SU-DHL-6 (cell line): ENCODE measurements around the gene HSP90AB1.

Source experiments
- H2AFZ ChIP-seq: fragments of 200-600 bp; sonication (generic); 2 replicates; pipeline ENCODE4 v1.6.1; 2014; ENCODE audit warnings: low read depth, mild to moderate bottlenecking, moderate library complexity, mixed read lengths, antibody characterized with exemption, low read length; ENCODE audit not compliant: severe bottlenecking
- H3F3A ChIP-seq: fragments of 200-600 bp; shearing (Covaris generic); 2 replicates; pipeline ENCODE4 v1.6.0; 2016; ENCODE audit warnings: antibody characterized with exemption, mild to moderate bottlenecking; ENCODE audit not compliant: insufficient read depth
- H3K27ac ChIP-seq: fragments of 200-600 bp; sonication (generic); 2 replicates; pipeline ENCODE4 v1.5.1; 2016; ENCODE audit warnings: low read depth, mild to moderate bottlenecking, low read length, moderate library complexity, mixed read lengths
- H3K27me3 ChIP-seq: fragments of 200-600 bp; sonication (generic), shearing (Covaris generic); 2 replicates; pipeline ENCODE4 v1.6.0; 2014; ENCODE audit warnings: mild to moderate bottlenecking, low read length
- H3K36me3 ChIP-seq: fragments of 200-600 bp; sonication (generic); 2 replicates; pipeline ENCODE4 v1.6.1; 2014; ENCODE audit warnings: mild to moderate bottlenecking, low read length, mixed read lengths
- H3K4me2 ChIP-seq: fragments of 300-600, 200-600 bp; shearing (Covaris generic), sonication (generic); 2 replicates; pipeline ENCODE4 v1.6.0; 2014; ENCODE audit warnings: low read length, low read depth, mild to moderate bottlenecking; ENCODE audit not compliant: poor library complexity, severe bottlenecking
- H3K4me3 ChIP-seq: fragments of 200-600 bp; sonication (generic); 2 replicates; pipeline ENCODE4 v1.5.1; 2014; ENCODE audit warnings: antibody characterized with exemption, low read length, mild to moderate bottlenecking, mixed read lengths; ENCODE audit not compliant: insufficient read depth, poor library complexity, severe bottlenecking
- H3K79me2 ChIP-seq: fragments of 200-600 bp; sonication (generic); 2 replicates; pipeline ENCODE4 v1.6.1; 2014; ENCODE audit warnings: mild to moderate bottlenecking, low read length, moderate library complexity; ENCODE audit not compliant: insufficient read depth
- H3K9ac ChIP-seq: fragments of 200-600 bp; sonication (generic); 2 replicates; pipeline ENCODE4 v1.7.0; 2014; ENCODE audit warnings: mild to moderate bottlenecking, low read length
- H3K9me2 ChIP-seq: fragments of 200-600 bp; sonication (generic); replicated peaks from 2 replicates; pipeline ENCODE4 v1.6.1; 2014; ENCODE audit warnings: low read length; ENCODE audit not compliant: insufficient read depth
- H3K9me3 ChIP-seq: fragments of 200-600 bp; sonication (generic); 2 replicates; pipeline ENCODE4 v1.6.1; 2014; ENCODE audit warnings: low read length, mixed read lengths; ENCODE audit not compliant: insufficient read depth
- H4K20me1 ChIP-seq: fragments of 200-600 bp; sonication (generic); 2 replicates; pipeline ENCODE4 v1.6.1; 2014; ENCODE audit warnings: low read depth, mild to moderate bottlenecking, antibody characterized with exemption, low read length, moderate library complexity, mixed read lengths
- EZH2phosphoT487 ChIP-seq: fragments of 200-600 bp; sonication (generic), shearing (Covaris generic); conservative IDR thresholded peaks from 2 replicates; pipeline ENCODE4 v1.6.1; 2018; ENCODE audit warnings: mild to moderate bottlenecking, antibody characterized with exemption, low read length, moderate library complexity, mixed read lengths
- TF ChIP-seq, protein P1 (sequence below): fragments of 200-600 bp; sonication (generic); IDR thresholded peaks from one replicate; pipeline ENCODE4 v1.5.1; 2017; ENCODE audit warnings: antibody characterized with exemption, mild to moderate bottlenecking, low read length, moderate library complexity; ENCODE audit not compliant: insufficient read depth, poor library complexity, severe bottlenecking

HSP90AB1 gene

DNA sequence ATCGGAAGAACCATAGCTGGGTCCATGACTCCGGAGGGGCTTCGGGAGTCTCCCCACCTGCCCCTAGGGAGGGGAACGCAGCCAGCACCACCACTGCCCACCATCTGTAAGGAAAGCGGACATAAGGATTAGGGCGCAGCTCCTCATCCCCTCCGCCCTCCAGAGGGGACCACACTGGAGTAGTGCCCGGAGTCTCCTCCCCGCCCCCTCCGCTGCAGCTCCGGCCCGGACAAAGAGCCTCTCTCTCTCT is 9.8 kb downstream of the HSP90AB1 start:
- Histone ChIP-seq H3K27ac (peak overlapping the region; percentile 71), H3K36me3 (peaks cover 12% of the 10 kb centered on the region; the same call in 1 of the 2 replicates), H4K20me1 (peaks cover 7% of the 10 kb centered on the region; the same call in 1 of the 2 replicates), H2AFZ (peak overlapping the region; percentile 70), H3K4me2 (peak overlapping the region; percentile 83), H3K27me3 (no peaks in the 10 kb centered on the region), H3K9me3 (no peaks in the 10 kb centered on the region), H3K9ac (peak overlapping the region; percentile 85), H3K9me2 (no peaks in the 10 kb centered on the region), H3K79me2 (peaks cover 8% of the 10 kb centered on the region; the same call in 1 of the 2 replicates), H3K4me3 (peak overlapping the region; percentile 81), H3F3A (peaks cover 76% of the 10 kb centered on the region)
- TF ChIP-seq EZH2phosphoT487 = no peak
- TF ChIP-seq, protein P1, sequence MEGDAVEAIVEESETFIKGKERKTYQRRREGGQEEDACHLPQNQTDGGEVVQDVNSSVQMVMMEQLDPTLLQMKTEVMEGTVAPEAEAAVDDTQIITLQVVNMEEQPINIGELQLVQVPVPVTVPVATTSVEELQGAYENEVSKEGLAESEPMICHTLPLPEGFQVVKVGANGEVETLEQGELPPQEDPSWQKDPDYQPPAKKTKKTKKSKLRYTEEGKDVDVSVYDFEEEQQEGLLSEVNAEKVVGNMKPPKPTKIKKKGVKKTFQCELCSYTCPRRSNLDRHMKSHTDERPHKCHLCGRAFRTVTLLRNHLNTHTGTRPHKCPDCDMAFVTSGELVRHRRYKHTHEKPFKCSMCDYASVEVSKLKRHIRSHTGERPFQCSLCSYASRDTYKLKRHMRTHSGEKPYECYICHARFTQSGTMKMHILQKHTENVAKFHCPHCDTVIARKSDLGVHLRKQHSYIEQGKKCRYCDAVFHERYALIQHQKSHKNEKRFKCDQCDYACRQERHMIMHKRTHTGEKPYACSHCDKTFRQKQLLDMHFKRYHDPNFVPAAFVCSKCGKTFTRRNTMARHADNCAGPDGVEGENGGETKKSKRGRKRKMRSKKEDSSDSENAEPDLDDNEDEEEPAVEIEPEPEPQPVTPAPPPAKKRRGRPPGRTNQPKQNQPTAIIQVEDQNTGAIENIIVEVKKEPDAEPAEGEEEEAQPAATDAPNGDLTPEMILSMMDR = no peak

- Histone ChIP-seq H3K9me2 (no peaks in the 10 kb centered on the region), H3K9me3 (no peaks in the 10 kb centered on the region), H4K20me1 (0 out of 2 replicates have a peak, but pooled peaks cover 3% of the 10 kb centered on the region), H3K4me3 (peak within 1 kb of the TSS; percentile 81), H3K27ac (peak within 1 kb of the TSS; percentile 71), H3F3A (peaks cover 71% of the 10 kb centered on the region), H2AFZ (peak within 1 kb of the TSS; percentile 70), H3K4me2 (peak within 1 kb of the TSS; percentile 83), H3K27me3 (no peaks in the 10 kb centered on the region), H3K79me2 (peaks cover 12% of the 10 kb centered on the region), H3K9ac (peak within 1 kb of the TSS; percentile 85), H3K36me3 (peaks cover 9% of the 10 kb centered on the region; the same call in 1 of the 2 replicates)
- no peak for TF ChIP-seq EZH2phosphoT487
- TF ChIP-seq, protein P1 = peak; percentile 91
Measured at GRCh38 chr6:44257025-44257752, 10.3 kb downstream of the HSP90AB1 start, which contains the start of gene SLC35B2. TSS of gene SLC35B2 (minus strand) at chr6:44257528. CDS start at chr6:44257410, 118 bp downstream.

DNA sequence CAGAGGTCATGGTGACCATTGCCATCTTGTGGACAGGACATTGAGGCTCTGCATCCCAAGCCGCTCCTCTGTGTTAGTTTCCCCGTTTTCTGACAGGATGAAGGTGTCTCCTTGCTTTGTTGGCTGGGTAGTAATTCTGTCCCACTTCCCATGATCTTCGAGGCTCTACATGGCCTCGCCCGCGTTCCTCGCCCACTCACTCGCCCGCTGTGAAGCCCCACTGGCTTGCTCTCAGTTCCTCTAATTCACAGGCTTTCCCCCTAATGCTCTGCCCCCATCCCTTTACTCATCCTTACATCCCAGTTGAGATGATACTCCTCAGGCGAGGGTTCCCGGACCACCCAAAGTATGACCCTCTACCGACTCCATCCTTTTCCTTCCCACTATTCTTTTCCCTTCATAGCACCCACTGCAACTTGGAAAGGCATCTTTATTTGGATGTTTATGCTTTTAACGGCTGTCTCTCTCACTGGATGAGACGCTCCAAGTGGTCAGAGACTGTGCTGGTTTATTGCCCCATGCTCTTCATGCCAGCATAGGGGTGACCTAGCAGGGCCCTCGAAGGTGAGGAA is 10.9 kb downstream of the HSP90AB1 start:
- Histone ChIP-seq H3K9ac (peak overlapping the region; percentile 85), H3K4me2 (peak overlapping the region; percentile 83), H3K79me2 (peaks cover 19% of the 10 kb centered on the region), H3K27me3 (no peaks in the 10 kb centered on the region), H3K4me3 (peak overlapping the region; percentile 81), H3K27ac (peak overlapping the region; percentile 71), H3F3A (peaks cover 66% of the 10 kb centered on the region), H3K9me2 (no peaks in the 10 kb centered on the region), H3K36me3 (peaks cover 9% of the 10 kb centered on the region; the same call in 1 of the 2 replicates), H3K9me3 (no peaks in the 10 kb centered on the region), H4K20me1 (0 out of 2 replicates have a peak, but pooled peaks cover 3% of the 10 kb centered on the region), H2AFZ (peak overlapping the region; percentile 28)
- TF ChIP-seq, protein P1 = no peak
- TF ChIP-seq EZH2phosphoT487 = no peak
